HCT116 (cell line): ENCODE measurements around the gene ANKRD63. TPM values are rescaled to one million over a fixed set of nuclear protein-coding genes. Genes with fewer than 3 reads are reported as not detected.

Source experiments
- ATAC-seq: fragments of 200-7000 bp; cut with Tn5 transposase; 2 replicates; pipeline ENCODE4 v1.9.1; 2020; ENCODE audit warnings: mild to moderate bottlenecking, moderate library complexity
- BruUV-seq: library from RNA; stranded (reverse); fragments of 400-500 nt; replicated peaks from 2 replicates; lab custom pipeline; 2021; lab: Mats Ljungman, UMichigan
- CTCF ChIA-PET: fragments of 300-600 bp; sonication (Branson Sonifier 250); formaldehyde crosslinking; loops from one replicate; lab custom pipeline; 2021; ENCODE audit warnings: antibody characterized with exemption; lab: Charles Lee
- POLR2A ChIA-PET: fragments of 300-600, 350-600 bp; sonication (Branson Sonifier 250); formaldehyde crosslinking; loops from one replicate; lab custom pipeline; 2021; ENCODE audit warnings: antibody characterized with exemption; lab: Charles Lee
- RAD21 ChIA-PET, 2 experiments: fragments of 300-600 bp; sonication (Branson Sonifier 250); formaldehyde crosslinking; loops; one replicate each; lab custom pipeline; 2023; ENCODE audit warnings: low total read pairs in 2 of 2; ENCODE audit not compliant: uncharacterized antibody in 2 of 2, unreplicated experiment in 2 of 2, low non-redundant PET in 1 of 2; lab: Charles Lee
- DNase-seq: peaks from one replicate; pipeline ENCODE4 v3.0.0-alpha.2; 2010; ENCODE audit warnings: low read depth, low spot score
- H2AFZ ChIP-seq: fragments of 200-600 bp; shearing (Covaris generic), sonication (generic); 2 replicates; pipeline ENCODE4 v1.6.1; 2017; ENCODE audit warnings: low read depth, mixed run types, mixed read lengths, antibody characterized with exemption, low read length; ENCODE audit not compliant: poor library complexity, severe bottlenecking
- H3K27ac ChIP-seq: 2 replicates; pipeline ENCODE4 v1.5.1; 2012; ENCODE audit warnings: low read depth, low read length
- H3K27me3 ChIP-seq: fragments of 200-600 bp; sonication (generic); 2 replicates; pipeline ENCODE4 v1.6.1; 2016; ENCODE audit warnings: mixed run types, low read length, mixed read lengths; ENCODE audit not compliant: insufficient read depth
- H3K36me3 ChIP-seq, 2 experiments: fragments of 200-500 bp in 1 of 2; fragments of 200-600 bp in 1 of 2; sonication (Bioruptor generic) in 1 of 2; sonication (generic) in 1 of 2; 2 replicates each; pipeline versions ENCODE4 v1.5.1 to v1.6.1; 2014 to 2016; ENCODE audit warnings: low read length in 2 of 2, inconsistent platforms in 1 of 2, mixed read lengths in 1 of 2, mixed run types in 1 of 2; ENCODE audit not compliant: insufficient read depth in 2 of 2, control insufficient read depth in 1 of 2
- H3K4me1 ChIP-seq, 2 experiments: fragments of 200-600 bp in 1 of 2; sonication (generic) in 1 of 2; 2 replicates each; pipeline versions ENCODE4 v1.5.1 to v1.6.1; 2012 to 2017; ENCODE audit warnings: low read length in 2 of 2, inconsistent platforms in 1 of 2, mild to moderate bottlenecking in 1 of 2, mixed read lengths in 1 of 2, mixed run types in 1 of 2, moderate library complexity in 1 of 2; ENCODE audit not compliant: insufficient read depth in 2 of 2, control insufficient read depth in 1 of 2
- H3K4me2 ChIP-seq: fragments of 200-600 bp; sonication (generic); 2 replicates; pipeline ENCODE4 v1.6.1; 2017; ENCODE audit warnings: mixed run types, low read length, mixed read lengths
- H3K4me3 ChIP-seq, 2 experiments: fragments of 200-600 bp in 1 of 2; sonication (generic) in 1 of 2; replicated peaks in 1 of 2; 2 replicates each; pipeline ENCODE4 v1.5.1; 2011 to 2016; ENCODE audit warnings: low read length in 2 of 2, control low read depth in 1 of 2, low read depth in 1 of 2, mild to moderate bottlenecking in 1 of 2, mixed read lengths in 1 of 2, mixed run types in 1 of 2
- H3K79me2 ChIP-seq: fragments of 200-600 bp; sonication (generic); 2 replicates; pipeline ENCODE4 v1.6.1; 2017; ENCODE audit warnings: mild to moderate bottlenecking, mixed run types, low read length, moderate library complexity, mixed read lengths; ENCODE audit not compliant: insufficient read depth
- H3K9ac ChIP-seq: fragments of 200-600 bp; sonication (generic); 2 replicates; pipeline ENCODE4 v1.6.1; 2016; ENCODE audit warnings: low read length, mixed read lengths
- H3K9me2 ChIP-seq: fragments of 200-600 bp; sonication (generic), shearing (Covaris generic); 2 replicates; pipeline ENCODE4 v1.6.1; 2017; ENCODE audit warnings: mixed run types, mild to moderate bottlenecking, moderate library complexity; ENCODE audit not compliant: insufficient read depth
- H3K9me3 ChIP-seq, 2 experiments: fragments of 200-500 bp in 1 of 2; fragments of 200-600 bp in 1 of 2; sonication (Bioruptor generic) in 1 of 2; sonication (generic) in 1 of 2; 2 replicates each; pipeline ENCODE4 v1.6.1; 2014 to 2017; ENCODE audit warnings: low read length in 2 of 2, mixed read lengths in 2 of 2, inconsistent platforms in 1 of 2, low read depth in 1 of 2, mild to moderate bottlenecking in 1 of 2, mixed run types in 1 of 2, moderate library complexity in 1 of 2; ENCODE audit not compliant: control insufficient read depth in 1 of 2, insufficient read depth in 1 of 2
- H4K20me1 ChIP-seq: fragments of 200-600 bp; sonication (generic), shearing (Covaris generic); 2 replicates; pipeline ENCODE4 v1.6.1; 2017; ENCODE audit warnings: mixed run types, mild to moderate bottlenecking, moderate library complexity; ENCODE audit not compliant: insufficient read depth
- ATF3 ChIP-seq: IDR thresholded peaks from 2 replicates; pipeline ENCODE4 v1.6.1; 2012
- CEBPB ChIP-seq: IDR thresholded peaks from 2 replicates; pipeline ENCODE4 v1.6.1; 2012; ENCODE audit warnings: low read depth
- MAX ChIP-seq: IDR thresholded peaks from 2 replicates; pipeline ENCODE4 v1.6.1; 2012
- POLR2A ChIP-seq: IDR thresholded peaks from 2 replicates; pipeline ENCODE4 v1.7.0; 2011; ENCODE audit warnings: borderline replicate concordance; ENCODE audit not compliant: insufficient read depth, insufficient read length; ENCODE audit errors: extremely low read depth
- RAD21 ChIP-seq: IDR thresholded peaks from 2 replicates; pipeline ENCODE4 v1.6.1; 2012; ENCODE audit warnings: low read depth, mild to moderate bottlenecking
- REST ChIP-seq: IDR thresholded peaks from 2 replicates; pipeline ENCODE4 v1.6.1; 2012; ENCODE audit warnings: low read depth
- SP1 ChIP-seq: IDR thresholded peaks from 2 replicates; pipeline ENCODE4 v1.6.1; 2012; ENCODE audit warnings: low read depth
- TCF7L2 ChIP-seq: IDR thresholded peaks from 2 replicates; pipeline ENCODE4 v1.7.0; 2011; ENCODE audit warnings: borderline replicate concordance, inconsistent platforms; ENCODE audit not compliant: insufficient read depth, insufficient read length; ENCODE audit errors: extremely low read depth
- YY1 ChIP-seq: IDR thresholded peaks from 2 replicates; pipeline ENCODE4 v1.6.1; 2011; ENCODE audit warnings: low read length, low read depth, moderate library complexity, mild to moderate bottlenecking; ENCODE audit not compliant: insufficient replicate concordance; ENCODE audit errors: extremely low read depth
- ZNF274 ChIP-seq: fragments of 200-500 bp; sonication (Bioruptor generic); IDR thresholded peaks from 2 replicates; pipeline ENCODE4 v1.6.1; 2014; ENCODE audit warnings: mild to moderate bottlenecking, low read depth, low read length, inconsistent platforms
- intact Hi-C: fragments of 100-400 bp; cut with micrococcal nuclease; formaldehyde crosslinking; loops from 2 replicates; pipeline ENCODE4 v1.10.0; 2022
- total RNA-seq: library from RNA; stranded (reverse); gene quantifications from one replicate; pipeline ENCODE4 v1.2.1, GENCODE V29; 2021; ENCODE audit not compliant: unreplicated experiment

ANKRD63 gene
- total RNA-seq, 1 experiment from 2014 or later: 0.89 TPM

- no peak overlapping the region for H3K27ac ChIP-seq
- H3K4me2 ChIP-seq: no peak overlapping the region
- no peak overlapping the region for H2AFZ ChIP-seq
- H3K9me3 ChIP-seq: no peaks in the 10 kb centered on the region
- H3K4me1 ChIP-seq: no peaks in the 10 kb centered on the region
- no peaks in the 10 kb centered on the region for H3K27me3 ChIP-seq
- peaks cover 0 to 5% of the 10 kb centered on the region in 2 experiments; a peak in 1 of 4 replicates for H3K36me3 ChIP-seq
- DNase-seq (no peak), ATAC-seq (no peak)
- TF ChIP-seq MAX: no peak
- TF ChIP-seq CEBPB: no peak
- TF ChIP-seq RAD21: no peak
- no peak for TF ChIP-seq TCF7L2
- no peak for TF ChIP-seq YY1
- no peak for TF ChIP-seq ATF3
- TF ChIP-seq REST: no peak
- no peak for TF ChIP-seq ZNF274
- TF ChIP-seq POLR2A: no peak
- TF ChIP-seq SP1: no peak
- CTCF ChIA-PET: no interaction called here
- intact Hi-C loops: no loop called here
- H3K9me2 ChIP-seq: no peaks in the 10 kb centered on the region
- no TSS peak for BruUV-seq
- H3K4me3 ChIP-seq: no peak overlapping the region
- H3K9ac ChIP-seq: no peak overlapping the region
- RAD21 ChIA-PET: no interaction called here
- H4K20me1 ChIP-seq: no peaks in the 10 kb centered on the region
- no peaks in the 10 kb centered on the region for H3K79me2 ChIP-seq
- POLR2A ChIA-PET: no interaction called here
Measured at GRCh38 chr15:40331026-40331425, 48.2 kb upstream of the ANKRD63 start.
